Activated T-cell treated with anti-CD3 and anti-CD28 coated beads for 24 hours (primary cell): Measurements from ENCODE around the gene GADL1.

Experiments used
- DNase-seq: peaks from one replicate; pipeline ENCODE4 v3.0.0-alpha.2; 2020; ENCODE audit warnings: low read depth

The GADL1 gene

GRCh38 chr3:30810625-30811024, 83.8 kb downstream of the GADL1 start:
- DNase-seq, result no peak

GRCh38 chr3:30805695-30806094, 88.8 kb downstream of the GADL1 start:
- no peak for DNase-seq

GRCh38 chr3:30804984-30805383, 89.5 kb downstream of the GADL1 start:
- no peak for DNase-seq

GRCh38 chr3:30795176-30795575, 99.3 kb downstream of the GADL1 start:
- no peak for DNase-seq

DNA sequence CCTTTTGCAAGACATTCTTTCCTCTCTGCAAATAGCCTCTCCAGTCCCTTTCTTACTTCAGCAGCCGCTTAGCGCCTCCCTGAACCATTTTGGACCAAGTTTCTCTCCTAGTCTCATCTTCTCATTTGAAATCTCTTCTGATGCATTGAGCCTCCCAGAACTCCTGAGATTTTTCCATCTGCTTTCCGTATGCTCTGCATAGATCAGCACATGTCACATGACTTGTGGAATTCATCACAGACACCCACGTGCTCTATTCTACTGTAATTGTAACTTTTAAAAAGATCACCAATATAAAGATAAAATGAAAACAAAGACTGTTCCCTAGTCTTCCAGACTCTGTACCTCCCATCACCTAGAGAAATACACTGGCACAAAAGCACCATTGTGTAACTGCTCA, 100.7 kb downstream of the GADL1 start:
- DNase-seq, result no peak

DNA sequence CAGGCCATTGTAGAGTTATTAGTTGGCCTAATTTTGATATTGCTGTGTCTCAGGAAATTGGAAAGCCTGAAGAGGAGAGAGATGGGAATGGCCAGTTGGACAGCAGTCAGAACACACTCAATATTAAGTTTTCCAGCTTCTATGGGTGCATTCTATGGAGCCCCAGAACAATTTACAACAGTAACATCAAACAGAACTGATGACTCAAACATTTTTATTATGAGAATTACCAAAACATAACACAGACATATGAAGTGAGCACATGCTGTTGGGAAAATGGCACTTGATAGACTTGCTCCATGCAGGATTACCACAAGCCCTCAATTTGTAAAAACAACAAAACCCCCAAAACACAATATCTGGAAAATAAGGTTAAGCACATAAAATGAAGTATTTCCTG, 104.3 kb downstream of the GADL1 start:
- no peak for DNase-seq

DNA sequence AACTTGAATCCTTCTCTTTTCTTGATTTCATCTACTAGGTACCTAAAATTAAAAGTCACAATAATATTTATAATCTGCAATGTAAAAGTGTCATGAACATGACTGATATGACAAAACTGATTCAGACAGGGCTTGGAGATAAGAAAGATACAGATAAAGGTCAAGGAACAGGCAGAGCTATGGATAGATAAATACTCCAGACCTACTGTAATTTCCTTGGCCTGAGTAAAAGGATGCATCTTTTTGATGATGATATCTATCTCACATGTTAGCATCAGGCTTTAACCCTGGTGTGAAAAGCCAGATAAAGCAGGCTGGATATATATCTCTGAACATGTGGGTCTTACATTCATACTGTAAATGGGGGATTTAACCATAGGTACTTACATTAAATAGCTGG, 108.1 kb downstream of the GADL1 start:
- DNase-seq, result no peak

DNA sequence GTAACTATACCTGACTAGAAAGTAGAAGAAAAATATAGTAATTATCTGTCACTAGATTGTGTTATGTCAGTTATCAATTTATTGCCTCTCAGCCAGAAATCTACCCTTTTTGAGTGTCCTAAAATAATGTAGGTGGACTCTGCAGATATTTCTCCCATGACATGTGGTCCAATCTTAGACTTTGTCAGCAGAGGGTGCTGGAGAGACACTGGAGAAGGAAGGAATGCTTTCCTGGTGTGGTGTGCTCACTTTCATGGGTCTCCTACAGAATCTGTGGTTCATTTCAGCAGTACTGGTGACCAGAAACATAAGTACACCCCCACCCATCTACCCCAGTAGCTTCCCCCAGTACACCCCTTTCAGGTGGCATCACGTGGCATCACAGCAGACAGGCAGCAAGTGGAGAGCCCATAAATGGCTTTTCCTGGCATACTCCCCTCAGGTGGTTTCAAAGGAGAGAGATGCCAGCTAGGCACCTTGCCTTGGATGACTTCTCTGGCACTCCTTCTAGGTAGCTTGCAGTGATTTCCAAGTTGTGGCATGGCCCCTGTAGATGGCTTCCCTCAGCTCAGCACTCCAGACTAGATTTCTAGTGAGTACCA, 114.7 kb downstream of the GADL1 start:
- no peak for DNase-seq

GRCh38 chr3:30778933-30779332, 115.5 kb downstream of the GADL1 start:
- DNase-seq, result no peak

DNA sequence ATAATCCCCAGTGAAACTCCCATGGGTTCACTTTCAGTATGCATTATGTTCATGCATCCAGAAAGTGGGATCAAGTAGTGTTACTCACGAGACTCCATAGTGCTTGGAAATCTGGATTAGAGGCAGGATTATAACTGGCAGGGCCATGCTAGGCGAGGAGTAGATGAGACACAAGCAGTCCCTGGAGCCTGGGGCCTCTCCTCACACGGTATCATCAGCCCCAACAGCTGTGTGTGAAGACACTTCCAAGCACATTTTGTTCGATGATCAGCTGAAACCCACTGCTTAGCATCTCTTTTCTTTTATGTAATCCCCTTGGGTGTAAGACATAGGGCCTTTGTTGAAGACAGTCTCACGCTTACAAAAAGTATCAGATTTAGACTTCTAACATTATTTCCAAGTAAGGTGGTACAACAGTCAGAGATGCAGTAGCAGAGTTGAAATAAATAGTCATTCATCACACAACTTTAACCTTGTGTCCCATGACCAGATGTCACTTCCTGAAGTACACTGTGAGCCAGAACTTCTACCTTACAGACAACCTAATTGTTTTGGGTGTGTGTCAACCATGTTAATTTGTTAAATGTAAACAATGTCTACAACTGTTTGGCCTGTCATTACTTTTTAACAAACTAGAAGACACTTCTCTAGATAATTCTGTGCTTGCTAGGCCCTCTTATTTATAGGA, 116.9 kb downstream of the GADL1 start:
- DNase-seq, result no peak

DNA sequence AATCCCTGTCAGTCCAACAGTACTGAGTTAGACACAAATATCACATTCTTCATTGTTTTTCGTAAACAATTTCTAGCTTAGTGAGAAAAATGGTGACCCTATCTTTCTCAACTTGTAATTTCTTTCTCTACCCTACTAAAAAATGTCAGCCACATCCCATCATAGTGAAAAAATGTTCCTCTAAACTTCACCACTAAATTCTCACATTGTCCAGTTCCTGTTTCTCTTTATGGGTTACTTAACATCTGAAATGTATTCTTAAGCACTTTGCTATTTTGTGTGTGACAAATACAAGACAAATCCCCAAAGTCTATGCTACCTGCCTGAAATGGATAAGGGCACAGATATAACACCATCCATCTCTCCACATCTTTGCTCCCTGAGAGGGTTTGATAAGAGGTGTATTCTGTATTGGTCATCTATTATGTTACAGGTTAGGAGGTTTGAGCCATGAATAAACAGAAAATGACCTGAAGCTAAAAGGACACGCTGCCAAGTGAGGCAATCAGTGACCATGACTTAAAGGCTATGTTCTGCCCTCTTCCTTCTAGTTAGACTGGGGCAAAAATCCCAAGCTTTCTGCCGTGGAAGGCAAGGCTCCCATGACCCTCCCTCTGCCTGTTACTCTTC, 118.2 kb downstream of the GADL1 start:
- DNase-seq, result no peak

DNA sequence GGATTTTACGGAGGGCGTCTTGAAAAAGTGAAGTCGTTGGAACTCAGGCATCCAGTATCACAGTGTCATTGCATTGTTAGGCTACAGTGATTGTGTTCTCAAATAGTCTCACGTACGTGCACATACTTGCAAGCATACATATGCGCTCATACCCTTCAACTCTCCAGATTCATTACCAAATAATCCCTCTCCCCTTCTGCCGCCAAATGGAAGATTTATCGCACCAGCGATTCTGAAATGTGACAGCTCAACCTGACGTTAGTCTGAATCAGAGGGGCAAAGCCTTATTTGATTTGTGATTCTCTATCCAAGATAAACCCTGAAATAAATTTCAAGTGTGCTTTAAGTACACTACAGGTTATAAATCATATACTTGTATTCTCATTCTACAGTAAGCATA, 119.4 kb downstream of the GADL1 start:
- DNase-seq, result no peak

DNA sequence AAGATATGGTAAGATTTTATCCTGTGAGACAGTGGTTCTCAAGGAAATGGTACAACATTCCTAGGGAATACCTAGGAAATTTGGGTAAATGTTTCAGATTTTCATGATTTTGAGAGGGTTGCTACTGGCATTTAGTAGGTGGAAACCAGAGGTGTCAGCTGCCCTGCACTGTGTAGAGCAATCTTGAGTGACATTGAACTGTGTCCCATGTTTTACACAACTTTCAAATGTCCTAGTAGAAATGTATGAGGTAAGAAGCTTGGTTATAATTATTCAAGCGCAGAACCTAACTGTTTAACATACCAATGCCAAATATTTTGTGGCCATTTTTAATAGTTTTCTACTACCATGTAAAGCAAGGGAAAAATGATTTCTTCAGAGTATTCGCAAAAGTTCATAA, 120.4 kb downstream of the GADL1 start:
- DNase-seq, result no peak

GRCh38 chr3:30770387-30770786, 124.1 kb downstream of the GADL1 start:
- no peak for DNase-seq

- DNase-seq, result peak; percentile 58
Measured at GRCh38 chr3:30768703-30769550, 125.5 kb downstream of the GADL1 start.

DNA sequence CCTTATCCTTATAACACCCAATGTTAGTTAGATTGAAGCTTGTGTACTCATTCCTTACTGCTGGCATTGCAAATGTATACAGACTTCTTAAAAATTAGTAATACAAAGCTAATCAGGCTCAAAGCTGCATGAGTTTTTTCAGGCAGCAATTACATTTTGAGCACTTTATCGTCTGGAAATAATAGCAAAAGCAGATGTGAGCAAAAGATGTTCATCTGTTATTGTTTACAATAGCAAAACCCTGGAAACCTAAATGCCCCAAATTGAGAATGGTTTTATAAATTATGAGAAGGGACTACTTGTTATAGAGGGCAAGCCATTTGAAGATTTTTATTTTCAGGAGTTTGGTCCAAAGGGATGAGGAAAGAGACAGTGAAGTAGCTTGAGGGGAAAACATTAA, 126.4 kb downstream of the GADL1 start:
- no peak for DNase-seq

- DNase-seq, result no peak
Measured at GRCh38 chr3:30766522-30766921, 127.9 kb downstream of the GADL1 start.

- DNase-seq, result no peak
Measured at GRCh38 chr3:30764891-30765290, 129.6 kb downstream of the GADL1 start.

DNA sequence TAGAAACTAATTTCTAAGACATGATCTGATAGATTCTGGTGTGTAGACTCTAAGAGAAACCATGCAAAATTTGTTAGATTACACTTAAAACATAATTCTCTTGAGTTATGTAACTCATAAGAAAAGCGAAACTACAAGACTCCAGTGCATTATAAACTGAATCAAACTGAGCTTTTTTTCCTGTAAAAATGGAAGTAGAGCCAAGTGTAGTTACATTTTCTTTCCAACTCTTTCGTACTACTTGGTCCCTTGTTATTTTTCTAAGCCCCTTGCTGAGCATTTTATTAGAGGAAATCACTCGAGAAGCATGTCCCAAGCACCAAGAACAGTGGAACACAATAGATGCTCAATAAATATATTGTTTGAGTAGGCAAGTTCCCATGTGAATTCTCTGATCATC, 130.2 kb downstream of the GADL1 start:
- DNase-seq, result no peak

GRCh38 chr3:30761374-30761773, 133.1 kb downstream of the GADL1 start:
- no peak for DNase-seq

DNA sequence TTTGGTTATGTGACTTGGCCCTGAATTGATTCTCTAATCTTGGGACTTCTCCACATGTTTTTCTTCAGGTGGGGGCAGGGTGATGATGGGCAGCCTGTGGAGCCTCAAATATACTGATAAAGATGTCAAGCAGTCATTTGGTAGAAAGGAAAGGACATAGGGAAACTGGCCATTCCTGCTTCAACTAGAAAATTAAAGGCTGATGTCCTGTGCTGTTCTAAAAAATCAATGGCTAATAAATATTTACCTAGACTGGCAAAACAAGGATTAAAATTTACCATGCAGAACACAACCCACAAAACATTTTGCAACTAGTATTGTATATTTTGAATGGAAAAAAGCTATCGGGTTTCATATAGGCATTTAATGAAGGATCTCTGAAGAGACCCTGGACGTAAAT, 133.7 kb downstream of the GADL1 start:
- no peak for DNase-seq

DNA sequence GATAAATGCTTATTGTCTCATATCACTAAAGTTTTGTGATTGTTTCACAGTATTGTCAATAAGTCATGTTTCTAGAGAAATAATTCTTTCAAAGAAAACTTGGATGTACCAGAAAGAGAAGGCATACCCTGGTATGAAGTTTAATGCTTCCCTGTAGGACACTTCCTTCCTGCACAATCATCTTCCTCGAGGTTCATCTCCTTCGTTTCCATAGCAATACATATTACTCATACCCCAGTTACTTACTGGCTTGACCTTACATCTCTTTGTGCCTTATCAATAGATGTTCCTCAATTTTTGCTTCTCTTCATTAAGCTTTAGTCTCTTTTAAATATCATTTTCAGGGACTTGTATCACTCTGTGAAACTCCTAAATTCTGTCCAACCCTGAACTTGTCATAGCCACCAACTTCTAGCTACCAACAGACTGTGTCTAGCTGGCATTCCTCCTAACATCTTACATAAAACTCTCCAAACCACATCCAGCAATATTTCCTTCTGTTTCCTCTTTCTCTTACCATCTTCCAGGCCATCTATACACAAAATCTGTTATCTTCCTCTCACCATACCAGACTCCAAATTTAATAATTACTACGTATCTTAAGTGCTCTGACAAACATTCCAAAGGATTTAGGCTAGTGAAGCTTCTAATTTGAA, 134.3 kb downstream of the GADL1 start:
- DNase-seq, result no peak
